Suprapubic skin (tissue), 4 donors: ENCODE data around the gene SLC1A7.
"Not testable (repeated sequence)": the region's sequence is repeated elsewhere in the genome, so short reads cannot be mapped to it uniquely, and the experiment has no call there.

Experiments
- CTCF ChIP-seq, 2 donors: fragments of 200-600 bp in 1 of 2; fragments of 450-650 bp in 1 of 2; sonication (generic) in 1 of 2; IDR thresholded peaks; one replicate each; pipeline ENCODE4 v1.5.1; 2016 to 2019; ENCODE audit warnings: antibody characterized with exemption in 2 of 2, mild to moderate bottlenecking in 1 of 2, moderate library complexity in 1 of 2
- EP300 ChIP-seq: sonication (generic); formaldehyde crosslinking; IDR thresholded peaks from one replicate; pipeline ENCODE4 v1.6.1; 2017; ENCODE audit warnings: antibody characterized with exemption
- POLR2A ChIP-seq, 2 donors: fragments of 450-650 bp; IDR thresholded peaks; one replicate each; pipeline ENCODE4 v1.6.1; 2017; ENCODE audit warnings: antibody characterized with exemption in 2 of 2, mild to moderate bottlenecking in 2 of 2, moderate library complexity in 2 of 2
- POLR2AphosphoS5 ChIP-seq, 3 donors: sonication (generic); formaldehyde crosslinking; IDR thresholded peaks; one replicate each; pipeline ENCODE4 v1.6.1; 2017; ENCODE audit warnings: antibody characterized with exemption in 3 of 3

GRCh38 chr1:53185955-53186297 is 43.5 kb upstream of the SLC1A7 start:
- TF ChIP-seq POLR2A (IDR thresholded peaks at IDR 0.05); CTCF (IDR thresholded peaks at IDR 0.05); POLR2AphosphoS5 (IDR thresholded peaks at IDR 0.05); EP300: not testable (repeated sequence)
